Right lobe of liver (tissue), 6 donors: ENCODE measurements around the gene SMIM3. TPM values are rescaled to one million over a fixed set of nuclear protein-coding genes. Genes with fewer than 3 reads are reported as not detected.

ENCODE experiments used
- ATAC-seq, 4 donors: fragments of 200-7000 bp; cut with Tn5 transposase; one replicate each; pipeline ENCODE4 v1.9.1; 2020; ENCODE audit warnings: mild to moderate bottlenecking in 4 of 4, moderate library complexity in 4 of 4
- DNase-seq, 3 donors: peaks; one replicate each; pipeline ENCODE4 v3.0.0-alpha.2; 2020
- H3K27ac ChIP-seq, 3 donors: fragments of 200-600 bp; one replicate each; pipeline ENCODE4 v1.8.0; 2022
- H3K27me3 ChIP-seq, 2 donors: fragments of 200-600 bp; one replicate each; pipeline ENCODE4 v1.8.0; 2022
- H3K36me3 ChIP-seq, 4 donors: fragments of 200-600 bp; sonication (generic) in 1 of 4; one replicate each; pipeline versions ENCODE4 v1.5.1 to v1.8.0; 2017 to 2022; ENCODE audit warnings: control low read depth in 1 of 4
- H3K4me1 ChIP-seq, 4 donors: fragments of 200-600 bp; sonication (generic) in 1 of 4; one replicate each; pipeline versions ENCODE4 v1.5.1 to v1.8.0; 2017 to 2022; ENCODE audit warnings: control low read depth in 1 of 4
- H3K4me3 ChIP-seq, 3 donors: fragments of 200-600 bp; one replicate each; pipeline ENCODE4 v1.8.0; 2022
- H3K9me3 ChIP-seq, 4 donors: fragments of 200-600 bp; sonication (generic) in 1 of 4; one replicate each; pipeline versions ENCODE4 v1.5.1 to v1.8.0; 2017 to 2022; ENCODE audit warnings: control low read depth in 1 of 4
- CTCF ChIP-seq, 4 donors: fragments of 200-600 bp in 3 of 4; fragments of 450-650 bp in 1 of 4; IDR thresholded peaks; one replicate each; pipeline versions ENCODE4 v1.5.1 to v1.8.0; 2016 to 2022; ENCODE audit warnings: antibody characterized with exemption in 4 of 4, mild to moderate bottlenecking in 2 of 4
- POLR2A ChIP-seq: fragments of 450-650 bp; IDR thresholded peaks from one replicate; pipeline ENCODE4 v1.6.1; 2017; ENCODE audit warnings: antibody characterized with exemption, mild to moderate bottlenecking
- WGBS: methylation state at CpG from one replicate; pipeline ENCODE4 v1.1.6; 2018; ENCODE audit warnings: low coverage, low lambda C conversion rate; ENCODE audit not compliant: insufficient coverage; ENCODE audit errors: missing lambda C conversion rate; 5-methylcytosine and 5-hydroxymethylcytosine counted together
- intact Hi-C, 2 donors: fragments of 100-400 bp; cut with DNase I; formaldehyde crosslinking; loops; one replicate each; pipeline versions ENCODE4 v1.11.2 to v1.14.1; 2022
- total RNA-seq, 6 experiments: library from RNA; depleted of rRNA in 2 of 6; stranded (reverse); fragments of >200 nt in 2 of 6; fragmentation: NEBNext Ultra II Directional in 3 of 6; extraction: Animal tissue kit (Norgen Biotek cat#: 25700) in 3 of 6; gene quantifications; one replicate each; pipeline versions ENCODE4 v1.1.0 to v1.2.4, GENCODE V29; 2016 to 2023
- donor health status: DM: no; HTN: yes; CAD: no.
- donor health status: DM: no; HTN: no; CAD: no.
- donor health status: DM: no; HTN: no; CAD: no.
- donor health status: DM: no; HTN: yes; CAD: no.
- donor health status: DM: no; HTN: yes; CAD: no.

The SMIM3 gene
- total RNA-seq, 6 experiments from 2014 or later = 1.3 to 8.7 (median 3.6) TPM

- peak; percentile 64 for TF ChIP-seq POLR2A
- TF ChIP-seq CTCF (IDR thresholded peaks at IDR 0.05) = no peak
- no peaks in the 10 kb centered on the region for H3K9me3 ChIP-seq
- H3K4me3 ChIP-seq = no peak overlapping the region
- intact Hi-C loops = no loop called here
- H3K36me3 ChIP-seq = no peaks in the 10 kb centered on the region
- H3K27me3 ChIP-seq = no peaks in the 10 kb centered on the region
- H3K27ac ChIP-seq = peak overlapping the region; percentile 38 to 90 (median 71)
- H3K4me1 ChIP-seq = peaks cover 0 to 6% (median 0%) of the 10 kb centered on the region in 4 donors
- WGBS = 56% methylated on average over 8 of the region's 10 CpGs
- ATAC-seq (peak in 2 of 4 donors; percentile 4 to 16), DNase-seq (no peak)
These were observed 3.4 kb downstream of the SMIM3 start for GRCh38 chr5:150781706-150782614.

DNA sequence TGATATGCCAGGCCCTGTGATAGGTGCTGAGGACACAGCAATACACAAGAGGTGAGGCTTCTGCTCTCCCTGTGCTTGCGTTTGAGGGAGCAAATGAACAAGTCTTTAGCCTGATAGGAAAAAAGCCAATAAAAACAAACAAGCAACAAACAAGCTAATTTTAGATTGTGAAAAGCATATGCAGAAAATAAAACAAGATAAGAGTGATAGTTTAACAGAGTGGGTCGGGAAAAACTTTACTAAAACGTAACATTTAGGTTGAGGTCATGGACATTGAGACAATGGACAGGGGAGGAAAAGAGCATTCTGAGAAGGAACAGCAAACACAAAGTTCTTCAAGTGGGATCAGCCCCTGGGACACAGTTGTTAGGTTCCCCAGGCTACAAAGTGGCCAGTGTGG is 4.3 kb downstream of the SMIM3 start:
- Histone ChIP-seq H3K9me3 (no peaks in the 10 kb centered on the region), H3K4me1 (peaks cover 0 to 6% (median 0%) of the 10 kb centered on the region in 4 donors), H3K27me3 (no peaks in the 10 kb centered on the region), H3K4me3 (no peak overlapping the region), H3K27ac (peak overlapping the region; percentile 16 to 70 (median 38)), H3K36me3 (no peaks in the 10 kb centered on the region)
- no peak for ATAC-seq
- DNase-seq = no peak
- 15% methylated on average over 3 of the region's 3 CpGs for WGBS
- TF ChIP-seq POLR2A = no peak
- TF ChIP-seq CTCF (IDR thresholded peaks at IDR 0.05) = no peak
- intact Hi-C loops = no loop called here

GRCh38 chr5:150783422-150783928 is 4.9 kb downstream of the SMIM3 start:
- DNase-seq (peak in 1 of 3 donors; percentile 24), ATAC-seq (peak; percentile 36 to 47 (median 42))
- WGBS = 16% methylated on average over 6 of the region's 7 CpGs
- no peaks in the 10 kb centered on the region for H3K4me1 ChIP-seq
- no peaks in the 10 kb centered on the region for H3K27me3 ChIP-seq
- TF ChIP-seq CTCF (IDR thresholded peaks at IDR 0.05) = no peak
- TF ChIP-seq POLR2A = no peak
- H3K36me3 ChIP-seq = no peaks in the 10 kb centered on the region
- H3K4me3 ChIP-seq = no peak overlapping the region
- no peaks in the 10 kb centered on the region for H3K9me3 ChIP-seq
- H3K27ac ChIP-seq = peak overlapping the region; percentile 16 to 70 (median 38)
- intact Hi-C loops = no loop called here

DNA sequence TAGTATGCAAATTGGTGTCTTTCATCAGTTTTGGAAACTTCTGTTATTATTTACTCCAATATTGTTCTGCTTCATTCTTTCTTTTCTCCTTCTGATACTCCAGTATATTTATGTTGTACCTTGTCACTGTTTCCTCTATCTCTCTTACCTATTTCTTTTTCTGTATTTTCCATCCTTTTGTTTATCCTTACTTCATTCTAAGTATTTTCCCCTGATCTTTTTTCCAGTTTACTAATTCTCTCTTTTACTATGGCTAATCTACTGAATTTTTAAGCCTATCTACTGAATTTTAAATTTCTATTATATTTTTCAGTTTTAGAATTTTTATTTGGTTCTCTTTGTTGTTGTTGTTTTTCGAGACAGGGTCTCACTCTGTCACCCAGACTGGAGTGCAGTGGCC is 7.4 kb downstream of the SMIM3 start:
- H3K27me3 ChIP-seq = no peaks in the 10 kb centered on the region
- H3K4me1 ChIP-seq = no peaks in the 10 kb centered on the region
- WGBS = 86% methylated on average over 1 of the region's 1 CpG
- TF ChIP-seq POLR2A = no peak
- no peak for TF ChIP-seq CTCF (IDR thresholded peaks at IDR 0.05)
- no peak overlapping the region for H3K27ac ChIP-seq
- no peak for ATAC-seq
- intact Hi-C loops = no loop called here
- no peak for DNase-seq
- no peak overlapping the region for H3K4me3 ChIP-seq
- no peaks in the 10 kb centered on the region for H3K36me3 ChIP-seq
- no peaks in the 10 kb centered on the region for H3K9me3 ChIP-seq
